GM21360 (cell line): ENCODE data around the gene HTR2C.
"Not testable (repeated sequence)": the region's sequence is repeated elsewhere in the genome, so short reads cannot be mapped to it uniquely, and the experiment has no call there.

ENCODE experiments used
- ATAC-seq: cut with Tn5 transposase; IDR thresholded peaks from one replicate; pipeline ENCODE4 v1.9.1; 2021; ENCODE audit warnings: mild to moderate bottlenecking, moderate library complexity; ENCODE audit not compliant: unreplicated experiment

Gene HTR2C

GRCh38 chrX:114937090-114937489 is 353.2 kb downstream of the HTR2C start:
- ATAC-seq = not testable (repeated sequence)

- no peak for ATAC-seq
Measured at GRCh38 chrX:114952696-114953095, 368.8 kb downstream of the HTR2C start.
